Body of pancreas (tissue), 4 donors: ENCODE data around the gene OR5AR1.

Experiments
- CTCF ChIP-seq, 7 experiments: fragments of 450-650 bp in 4 of 7; fragments of 200-600 bp in 3 of 7; sonication (generic) in 3 of 7; IDR thresholded peaks; one replicate each; pipeline ENCODE4 v1.5.1; 2016 to 2019; ENCODE audit warnings: antibody characterized with exemption in 7 of 7
- POLR2A ChIP-seq, 3 donors: fragments of 450-650 bp; IDR thresholded peaks; one replicate each; pipeline ENCODE4 v1.6.1; 2016; ENCODE audit warnings: antibody characterized with exemption in 3 of 3, mild to moderate bottlenecking in 2 of 3

- TF ChIP-seq POLR2A (IDR thresholded peaks at IDR 0.05) (no peak), CTCF (IDR thresholded peaks at IDR 0.05) (no peak)
Measured at GRCh38 chr11:56625946-56626345, 37.5 kb upstream of the OR5AR1 start.
